GM18508 (cell line): ENCODE measurements around the gene CHTF8.

ENCODE experiments used
- ATAC-seq: cut with Tn5 transposase; IDR thresholded peaks from one replicate; pipeline ENCODE4 v1.9.1; 2021; ENCODE audit warnings: moderate number of reproducible peaks; ENCODE audit not compliant: insufficient read depth, unreplicated experiment

CHTF8 gene

GRCh38 chr16:69089091-69089910, 43.1 kb downstream of the CHTF8 start:
- no peak for ATAC-seq

- no peak for ATAC-seq
These were observed 43.7 kb downstream of the CHTF8 start for GRCh38 chr16:69088684-69089083.

GRCh38 chr16:69087161-69087581, 45.2 kb downstream of the CHTF8 start:
- no peak for ATAC-seq

GRCh38 chr16:69085032-69085695, 47.2 kb downstream of the CHTF8 start:
- ATAC-seq, result no peak

- no peak for ATAC-seq
These were observed 48.1 kb downstream of the CHTF8 start for GRCh38 chr16:69084289-69084688.

GRCh38 chr16:69083306-69083941, 49.0 kb downstream of the CHTF8 start:
- no peak for ATAC-seq

GRCh38 chr16:69079697-69080096, 52.7 kb downstream of the CHTF8 start:
- ATAC-seq, result no peak

GRCh38 chr16:69078073-69078472, 54.3 kb downstream of the CHTF8 start:
- ATAC-seq, result no peak

- no peak for ATAC-seq
These were observed 55.1 kb downstream of the CHTF8 start for GRCh38 chr16:69077251-69077650.

GRCh38 chr16:69073181-69073702, 59.1 kb downstream of the CHTF8 start:
- ATAC-seq, result no peak

GRCh38 chr16:69072640-69072974, 59.8 kb downstream of the CHTF8 start:
- no peak for ATAC-seq

GRCh38 chr16:69071036-69071435, 61.4 kb downstream of the CHTF8 start:
- no peak for ATAC-seq

GRCh38 chr16:69069504-69069903, 62.9 kb downstream of the CHTF8 start:
- ATAC-seq, result no peak
